ENCODE data around the gene ZFHX2. TPM values are rescaled to one million over a fixed set of nuclear protein-coding genes. Genes with fewer than 3 reads are reported as not detected.

The ZFHX2 gene
- total and polyA plus RNA-seq, 2 of the 13 experiments (the other 11 are each of a cell fraction or from before 2014, with no cell fraction given): 0.17 to 0.44 TPM

GRCh38 chr14:23557946-23558345 lies 6.4 kb upstream of the ZFHX2 start (continued):
- TF ChIP-seq TRIM22 (IDR thresholded peaks at IDR 0.05): no peak
- TF ChIP-seq ZBTB8A (CRISPR knock-in tag; IDR thresholded peaks at IDR 0.05; ENCODE audit: borderline replicate concordance, low read depth): no peak
- TF ChIP-seq, protein P1, sequence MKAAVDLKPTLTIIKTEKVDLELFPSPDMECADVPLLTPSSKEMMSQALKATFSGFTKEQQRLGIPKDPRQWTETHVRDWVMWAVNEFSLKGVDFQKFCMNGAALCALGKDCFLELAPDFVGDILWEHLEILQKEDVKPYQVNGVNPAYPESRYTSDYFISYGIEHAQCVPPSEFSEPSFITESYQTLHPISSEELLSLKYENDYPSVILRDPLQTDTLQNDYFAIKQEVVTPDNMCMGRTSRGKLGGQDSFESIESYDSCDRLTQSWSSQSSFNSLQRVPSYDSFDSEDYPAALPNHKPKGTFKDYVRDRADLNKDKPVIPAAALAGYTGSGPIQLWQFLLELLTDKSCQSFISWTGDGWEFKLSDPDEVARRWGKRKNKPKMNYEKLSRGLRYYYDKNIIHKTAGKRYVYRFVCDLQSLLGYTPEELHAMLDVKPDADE (CRISPR knock-in tag; IDR thresholded peaks at IDR 0.05): no peak
- TF ChIP-seq KDM3A (CRISPR knock-in tag; IDR thresholded peaks at IDR 0.05; ENCODE audit: low read depth): no peak
- no peak for TF ChIP-seq ZNF781 (CRISPR knock-in tag; IDR thresholded peaks at IDR 0.05; ENCODE audit: borderline replicate concordance, not compliant biosample characterization)
- no peak for TF ChIP-seq ZNF891 (CRISPR knock-in tag; IDR thresholded peaks at IDR 0.05)
- TF ChIP-seq ZNF639 (CRISPR knock-in tag; conservative IDR thresholded peaks at IDR 0.05): no peak
- TF ChIP-seq RBM22 (optimal IDR thresholded peaks at IDR 0.05; ENCODE audit: low read length): peak; percentile 85

GRCh38 chr14:23557521-23557920 lies 6.0 kb upstream of the ZFHX2 start:
- ATAC-seq (no peak), DNase-seq (ENCODE audit: low spot score) (no peak), FAIRE-seq (no peak)
- 0 out of 2 replicates have a peak, but pooled peaks have one; percentile 47 for TF ChIP-seq NBN (conservative IDR thresholded peaks at IDR 0.05)
- 0 out of 2 replicates have a peak, but pooled peaks have one; percentile 3 for TF ChIP-seq ZNF232 (CRISPR knock-in tag; IDR thresholded peaks at IDR 0.05; ENCODE audit: borderline replicate concordance)
- no peak for TF ChIP-seq ZEB1 (IDR thresholded peaks at IDR 0.05; ENCODE audit: insufficient replicate concordance, low read depth)
- 0 out of 2 replicates have a peak, but pooled peaks have one; percentile 30 for TF ChIP-seq RBFOX2 (IDR thresholded peaks at IDR 0.05; ENCODE audit: low read depth, low read length)
- peak overlapping the region; percentile 5; the same call in 1 of the 2 replicates for H3K9ac ChIP-seq (ENCODE audit: insufficient read depth, low read depth, low read length)
- intact Hi-C loops (cut with micrococcal nuclease; ENCODE audit: unreplicated experiment) (loop anchor here (2.0 to 5.0 kb wide), 2 partner anchors 235 to 290 kb away; no protein-coding TSS in a partner anchor), in situ Hi-C loops (cut with HindIII; ENCODE audit: extremely low pct_ligation_motif_present, low pct_unique_long_range_greater_than_20kb) (loop anchor here (5.0 kb wide), 2 partner anchors 75 to 235 kb away; partner anchors contain the start of gene PABPN1)
- peaks cover 32 to 36% of the 10 kb centered on the region in 2 experiments for H3K36me3 ChIP-seq (replicated peaks in 1 of 2; ENCODE audit: control insufficient read depth in 1 of 2, insufficient read depth in 2 of 2, low read length in 2 of 2)
- peaks cover 5% of the 10 kb centered on the region; the same call in 1 of the 2 replicates for H4K20me1 ChIP-seq (ENCODE audit: insufficient read depth, low read length)
- no peaks in the 10 kb centered on the region for H3K9me3 ChIP-seq (ENCODE audit: low read length)
- ChIA-PET CTCF (ENCODE audit: low intra/inter-chr PET ratio, low total read pairs) (interaction anchor here (1.2 to 10.9 kb wide), 3 partner anchors 10 to 76 kb away, joined by 3 to 275 read pairs (median 3); partner anchors contain the start of gene AP1G2), POLR2A (interaction anchor here (0.8 to 7.6 kb wide), 11 partner anchors 9 to 538 kb away, joined by 3 to 113 read pairs (median 5); partner anchors contain the start of genes AP1G2, DHRS2 and PABPN1)
- no peak overlapping the region for H3K27ac ChIP-seq (ENCODE audit: extremely low read length, insufficient read depth, low read length)
- no peaks in the 10 kb centered on the region; a peak in 1 of 5 replicates for H3K27me3 ChIP-seq (ENCODE audit: control insufficient read depth in 1 of 2, insufficient read depth in 2 of 2, low read length in 2 of 2)
- 85% methylated on average over 2 of the region's 2 CpGs for WGBS (ENCODE audit: low lambda C conversion rate)
- no peak overlapping the region; a peak in 1 of 6 replicates for H3K4me3 ChIP-seq (replicated peaks in 1 of 3; ENCODE audit: insufficient read depth in 1 of 3, low read depth in 2 of 3, low read length in 3 of 3)
- H3K79me2 ChIP-seq (ENCODE audit: insufficient read depth, low read length): peaks cover 9% of the 10 kb centered on the region
- no TSS peak for BruUV-seq (replicated peaks)
- peaks cover 54% of the 10 kb centered on the region for H3K4me1 ChIP-seq (ENCODE audit: insufficient read depth, low read length)
- peak overlapping the region; percentile 98; the same call in 1 of the 2 replicates for H3K4me2 ChIP-seq (ENCODE audit: low read depth, low read length)
- H2AFZ ChIP-seq (ENCODE audit: low read length): no peak overlapping the region

All from HepG2 (cell line).